Measurements from ENCODE around the gene ADD1. TPM values are rescaled to one million over a fixed set of nuclear protein-coding genes. Genes with fewer than 3 reads are reported as not detected.

Gene ADD1
- total RNA-seq, 1 experiment from 2014 or later = 181 TPM

- no TSS peak for BruUV-seq (replicated peaks)
- TF ChIP-seq EZH2 (IDR thresholded peaks at IDR 0.05; ENCODE audit: low read depth) (no peak), CTCF (conservative IDR thresholded peaks at IDR 0.05) (no peak)
- Histone ChIP-seq H2AFZ (no peak overlapping the region), H3K9me2 (ENCODE audit: insufficient read depth) (no peaks in the 10 kb centered on the region), H3K27ac (no peak overlapping the region), H3K9me3 (ENCODE audit: insufficient read depth, low read depth) (no peaks in the 10 kb centered on the region), H3F3A (ENCODE audit: insufficient read depth, low read depth) (no peaks in the 10 kb centered on the region), H3K79me2 (ENCODE audit: low read depth) (no peaks in the 10 kb centered on the region), H3K27me3 (ENCODE audit: insufficient read depth, low read depth) (no peaks in the 10 kb centered on the region), H3K4me1 (replicated peaks; ENCODE audit: insufficient read depth) (no peaks in the 10 kb centered on the region), H4K20me1 (ENCODE audit: insufficient read depth) (no peaks in the 10 kb centered on the region; the same call in 1 of the 2 replicates), H3K36me3 (ENCODE audit: low read depth) (no peaks in the 10 kb centered on the region), H3K4me2 (no peak overlapping the region), H3K4me3 (no peak overlapping the region)
- POLR2A ChIA-PET (ENCODE audit: unreplicated experiment) = no interaction called here
- intact Hi-C loops (cut with micrococcal nuclease; ENCODE audit: unreplicated experiment) = no loop called here
- no peak for DNase-seq
- CTCF ChIA-PET = no interaction called here
These were observed 79.5 kb downstream of the ADD1 start for GRCh38 chr4:2923141-2923551.

- H3K27me3 ChIP-seq (ENCODE audit: insufficient read depth, low read depth) = no peaks in the 10 kb centered on the region
- H3K4me1 ChIP-seq (replicated peaks; ENCODE audit: insufficient read depth) = no peaks in the 10 kb centered on the region
- no peak for DNase-seq
- no peaks in the 10 kb centered on the region for H3K9me2 ChIP-seq (ENCODE audit: insufficient read depth)
- no peaks in the 10 kb centered on the region for H3K36me3 ChIP-seq (ENCODE audit: low read depth)
- no peaks in the 10 kb centered on the region for H3K79me2 ChIP-seq (ENCODE audit: low read depth)
- no peak overlapping the region for H3K27ac ChIP-seq
- POLR2A ChIA-PET (ENCODE audit: unreplicated experiment) = no interaction called here
- no TSS peak for BruUV-seq (replicated peaks)
- H2AFZ ChIP-seq = no peak overlapping the region
- H3K9me3 ChIP-seq (ENCODE audit: insufficient read depth, low read depth) = no peaks in the 10 kb centered on the region
- TF ChIP-seq CTCF (conservative IDR thresholded peaks at IDR 0.05) (no peak), EZH2 (IDR thresholded peaks at IDR 0.05; ENCODE audit: low read depth) (no peak)
- H3K4me3 ChIP-seq = no peak overlapping the region
- intact Hi-C loops (cut with micrococcal nuclease; ENCODE audit: unreplicated experiment) = no loop called here
- H3F3A ChIP-seq (ENCODE audit: insufficient read depth, low read depth) = no peaks in the 10 kb centered on the region
- no peaks in the 10 kb centered on the region; the same call in 1 of the 2 replicates for H4K20me1 ChIP-seq (ENCODE audit: insufficient read depth)
- no peak overlapping the region for H3K4me2 ChIP-seq
- CTCF ChIA-PET = no interaction called here
These were observed 80.1 kb downstream of the ADD1 start for GRCh38 chr4:2923668-2924173.

GRCh38 chr4:2924286-2924685 lies 80.6 kb downstream of the ADD1 start:
- DNase-seq = no peak
- ChIA-PET CTCF (no interaction called here), POLR2A (ENCODE audit: unreplicated experiment) (no interaction called here)
- H3K27me3 ChIP-seq (ENCODE audit: insufficient read depth, low read depth) = no peaks in the 10 kb centered on the region
- no peak overlapping the region for H3K4me2 ChIP-seq
- H3K79me2 ChIP-seq (ENCODE audit: low read depth) = no peaks in the 10 kb centered on the region
- no peaks in the 10 kb centered on the region; the same call in 1 of the 2 replicates for H4K20me1 ChIP-seq (ENCODE audit: insufficient read depth)
- no peaks in the 10 kb centered on the region for H3F3A ChIP-seq (ENCODE audit: insufficient read depth, low read depth)
- no TSS peak for BruUV-seq (replicated peaks)
- H3K27ac ChIP-seq = no peak overlapping the region
- H3K9me2 ChIP-seq (ENCODE audit: insufficient read depth) = no peaks in the 10 kb centered on the region
- no peaks in the 10 kb centered on the region for H3K4me1 ChIP-seq (replicated peaks; ENCODE audit: insufficient read depth)
- intact Hi-C loops (cut with micrococcal nuclease; ENCODE audit: unreplicated experiment) = no loop called here
- no peak overlapping the region for H3K4me3 ChIP-seq
- H2AFZ ChIP-seq = no peak overlapping the region
- no peaks in the 10 kb centered on the region for H3K9me3 ChIP-seq (ENCODE audit: insufficient read depth, low read depth)
- no peaks in the 10 kb centered on the region for H3K36me3 ChIP-seq (ENCODE audit: low read depth)
- TF ChIP-seq EZH2 (IDR thresholded peaks at IDR 0.05; ENCODE audit: low read depth) (no peak), CTCF (conservative IDR thresholded peaks at IDR 0.05) (no peak)
